Measurements from ENCODE around the gene NPFFR1.

GRCh38 chr10:70274643-70275042 lies 9.2 kb downstream of the NPFFR1 start:
- TF ChIP-seq POLR2A (IDR thresholded peaks at IDR 0.05) (no peak), CTCF (IDR thresholded peaks at IDR 0.05) (no peak)

All from transverse colon (tissue), 3 donors.